ENCODE measurements around the gene PHRF1.

- TF ChIP-seq CTCF (IDR thresholded peaks at IDR 0.05) = no peak
- no peak for TF ChIP-seq EP300 (IDR thresholded peaks at IDR 0.05)
Observed at GRCh38 chr11:576811-577610, 741 bp downstream of the PHRF1 start.

Data from upper lobe of left lung (tissue), 4 donors.